ENCODE results near the gene PTPRN2. TPM values are rescaled to one million over a fixed set of nuclear protein-coding genes. Genes with fewer than 3 reads are reported as not detected.

The PTPRN2 gene
- polyA plus RNA-seq, 1 experiment = 0.31 TPM

- ChIA-PET CTCF (no interaction called here), POLR2A (no interaction called here)
- no peak for TF ChIP-seq CTCF (IDR thresholded peaks at IDR 0.05; ENCODE audit: insufficient read depth, low read depth, low read length)
Measured at GRCh38 chr7:158263110-158263963, 324.3 kb downstream of the PTPRN2 start.

DNA sequence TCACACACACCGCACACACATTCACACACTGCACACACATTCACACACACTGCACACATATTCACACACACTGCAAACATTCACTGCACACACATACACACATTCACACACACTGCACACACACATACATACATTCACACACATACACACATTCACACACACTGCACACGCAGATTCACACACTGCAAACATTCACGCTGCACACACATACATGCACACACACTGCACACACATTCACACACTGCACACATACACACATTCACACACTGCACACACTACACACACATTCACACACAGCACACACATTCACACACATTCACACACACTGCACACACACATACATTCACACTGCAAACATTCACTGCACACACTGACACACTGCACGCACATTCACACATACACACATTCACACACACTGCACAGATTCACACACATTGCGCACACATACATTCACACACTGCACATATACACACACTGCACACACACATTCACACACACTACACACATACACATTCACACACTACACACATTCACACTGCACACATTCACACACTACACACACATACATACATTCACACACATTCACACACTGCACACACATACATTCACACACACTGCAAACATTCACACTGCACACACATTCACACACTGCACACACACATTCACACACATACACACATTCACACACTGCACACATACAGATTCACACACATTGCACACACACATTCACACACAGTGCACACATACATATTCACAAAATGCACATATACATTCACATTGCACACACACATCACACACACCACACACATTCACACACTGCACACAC, 325.1 kb downstream of the PTPRN2 start:
- H3K36me3 ChIP-seq (ENCODE audit: control insufficient read depth, insufficient read depth, low read length) = no peaks in the 10 kb centered on the region
- DNase-seq (ENCODE audit: low read depth) = no peak
- no peak for TF ChIP-seq CTCF (IDR thresholded peaks at IDR 0.05; ENCODE audit: insufficient read depth, low read depth, low read length)
- POLR2A ChIA-PET = no interaction called here
- H3K27me3 ChIP-seq (ENCODE audit: control insufficient read depth, insufficient read depth, low read length) = no peaks in the 10 kb centered on the region
- H3K4me3 ChIP-seq (ENCODE audit: low read depth, low read length) = no peak overlapping the region
- CTCF ChIA-PET = no interaction called here

More at GRCh38 chr7:158263110-158263963, 324.3 kb downstream of the PTPRN2 start:
- no peak for DNase-seq (ENCODE audit: low read depth)
- Histone ChIP-seq H3K4me3 (ENCODE audit: low read depth, low read length) (no peak overlapping the region), H3K27me3 (ENCODE audit: control insufficient read depth, insufficient read depth, low read length) (no peaks in the 10 kb centered on the region), H3K36me3 (ENCODE audit: control insufficient read depth, insufficient read depth, low read length) (no peaks in the 10 kb centered on the region)

DNA sequence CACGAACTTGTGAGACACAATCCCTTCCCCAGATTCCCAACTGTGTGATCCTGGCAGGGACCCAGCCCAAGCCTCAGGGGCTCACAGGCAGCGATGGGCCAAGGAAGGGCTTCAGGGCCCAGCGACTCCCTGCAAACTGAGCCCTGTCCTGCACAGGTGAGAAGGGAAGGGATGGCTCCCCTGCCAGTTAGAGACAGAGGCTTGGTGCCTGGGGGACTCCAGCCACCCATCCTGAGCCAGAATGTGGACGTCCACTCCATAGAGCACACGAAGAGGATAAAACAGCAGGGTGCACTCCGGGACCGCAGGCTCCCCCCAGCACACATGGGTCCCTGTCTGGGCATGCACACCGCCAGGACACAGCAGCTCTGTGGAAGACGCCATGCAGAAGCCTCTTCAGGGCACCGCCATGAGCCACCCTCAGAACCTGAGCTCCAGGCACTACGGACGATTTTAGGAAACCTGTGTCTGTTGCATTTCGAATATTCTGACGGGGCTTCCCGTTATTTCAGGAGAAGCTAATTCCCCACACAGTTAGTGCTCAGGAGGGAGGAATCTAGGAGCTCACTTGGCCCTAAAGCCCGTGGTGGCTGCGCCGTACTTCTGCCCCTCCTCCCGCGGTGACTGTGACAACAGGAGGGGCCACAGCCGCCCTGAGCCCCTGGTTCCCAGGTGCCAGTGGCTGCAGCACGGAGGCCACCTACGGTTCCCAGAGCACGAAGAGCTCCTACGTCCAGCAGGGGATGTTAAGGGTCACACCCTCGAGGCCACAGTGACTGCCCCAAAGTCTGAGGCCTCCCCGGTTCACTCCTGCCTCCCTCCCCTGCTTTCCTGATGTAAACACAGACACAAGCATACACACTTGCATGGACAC, 326.0 kb downstream of the PTPRN2 start:
- POLR2A ChIA-PET = no interaction called here
- no peak for DNase-seq (ENCODE audit: low read depth)
- CTCF ChIA-PET = no interaction called here
- Histone ChIP-seq H3K36me3 (ENCODE audit: control insufficient read depth, insufficient read depth, low read length) (no peaks in the 10 kb centered on the region), H3K27me3 (ENCODE audit: control insufficient read depth, insufficient read depth, low read length) (no peaks in the 10 kb centered on the region), H3K4me3 (ENCODE audit: low read depth, low read length) (no peak overlapping the region)
- TF ChIP-seq CTCF (IDR thresholded peaks at IDR 0.05; ENCODE audit: insufficient read depth, low read depth, low read length) = no peak

GRCh38 chr7:158260567-158261361, 326.9 kb downstream of the PTPRN2 start:
- Histone ChIP-seq H3K4me3 (ENCODE audit: low read depth, low read length) (no peak overlapping the region), H3K27me3 (ENCODE audit: control insufficient read depth, insufficient read depth, low read length) (no peaks in the 10 kb centered on the region), H3K36me3 (ENCODE audit: control insufficient read depth, insufficient read depth, low read length) (no peaks in the 10 kb centered on the region)
- no peak for TF ChIP-seq CTCF (IDR thresholded peaks at IDR 0.05; ENCODE audit: insufficient read depth, low read depth, low read length)
- no peak for DNase-seq (ENCODE audit: low read depth)
- CTCF ChIA-PET = no interaction called here
- POLR2A ChIA-PET = no interaction called here

All from BJ (cell line).